Immature natural killer cell (primary cell): ENCODE data around the gene ACAN. TPM values are rescaled to one million over a fixed set of nuclear protein-coding genes. Genes with fewer than 3 reads are reported as not detected.

ENCODE experiments used
- DNase-seq, 3 donors: peaks; one replicate each; pipeline ENCODE4 v3.0.0; 2022; ENCODE audit warnings: mixed read lengths in 1 of 3
- H3K27ac Mint-ChIP-seq, 6 donors: one replicate each; pipeline ENCODE4 v1.8.0; 2020; ENCODE audit warnings: mixed read lengths in 6 of 6, mild to moderate bottlenecking in 5 of 6, inconsistent platforms in 4 of 6, moderate library complexity in 3 of 6
- H3K27me3 Mint-ChIP-seq, 3 donors: one replicate each; pipeline ENCODE4 v1.8.0; 2020 to 2021; ENCODE audit warnings: low read depth in 3 of 3, mild to moderate bottlenecking in 3 of 3, mixed read lengths in 3 of 3, moderate library complexity in 3 of 3, inconsistent platforms in 1 of 3
- H3K36me3 Mint-ChIP-seq, 3 donors: one replicate each; pipeline ENCODE4 v1.8.0; 2020; ENCODE audit warnings: mixed read lengths in 3 of 3, inconsistent platforms in 2 of 3, mild to moderate bottlenecking in 2 of 3
- H3K4me1 Mint-ChIP-seq, 2 donors: one replicate each; pipeline ENCODE4 v1.8.0; 2020; ENCODE audit warnings: inconsistent platforms in 2 of 2, mild to moderate bottlenecking in 2 of 2, mixed read lengths in 2 of 2, moderate library complexity in 1 of 2
- H3K4me3 Mint-ChIP-seq, 5 donors: one replicate each; pipeline ENCODE4 v1.8.0; 2020; ENCODE audit warnings: mild to moderate bottlenecking in 5 of 5, mixed read lengths in 5 of 5, inconsistent platforms in 3 of 5, moderate library complexity in 3 of 5
- H3K9me3 Mint-ChIP-seq, 6 donors: one replicate each; pipeline ENCODE4 v1.8.0; 2020; ENCODE audit warnings: mild to moderate bottlenecking in 6 of 6, mixed read lengths in 6 of 6, inconsistent platforms in 4 of 6, moderate library complexity in 3 of 6
- polyA plus RNA-seq, 3 donors: library from polyadenylated mRNA; unstranded; fragments of 300-500 nt; fragmentation: Illumina TruSeq; gene quantifications; one replicate each; pipeline ENCODE4 v1.2.3, GENCODE V29; 2021

Gene ACAN
- polyA plus RNA-seq, 3 donors from 2014 or later = not detected

GRCh38 chr15:88864861-88865497 is 61.7 kb downstream of the ACAN start:
- H3K9me3 Mint-ChIP-seq = peaks cover 0 to 1% (median 0%) of the 10 kb centered on the region in 6 donors
- H3K27me3 Mint-ChIP-seq = peaks cover 0 to 2% (median 2%) of the 10 kb centered on the region in 3 donors
- H3K4me3 Mint-ChIP-seq = no peak overlapping the region
- H3K4me1 Mint-ChIP-seq = no peaks in the 10 kb centered on the region
- H3K27ac Mint-ChIP-seq = no peak overlapping the region
- no peaks in the 10 kb centered on the region for H3K36me3 Mint-ChIP-seq
- DNase-seq = no peak

- no peak overlapping the region for H3K27ac Mint-ChIP-seq
- H3K27me3 Mint-ChIP-seq = peaks cover 0 to 2% (median 2%) of the 10 kb centered on the region in 3 donors
- no peak overlapping the region for H3K4me3 Mint-ChIP-seq
- DNase-seq = no peak
- H3K4me1 Mint-ChIP-seq = no peaks in the 10 kb centered on the region
- no peaks in the 10 kb centered on the region for H3K36me3 Mint-ChIP-seq
- peaks cover 0 to 1% (median 0%) of the 10 kb centered on the region in 6 donors for H3K9me3 Mint-ChIP-seq
These were observed 62.4 kb downstream of the ACAN start for GRCh38 chr15:88865498-88866099.

- H3K27ac Mint-ChIP-seq = no peak overlapping the region
- no peak overlapping the region for H3K4me3 Mint-ChIP-seq
- no peaks in the 10 kb centered on the region for H3K36me3 Mint-ChIP-seq
- no peak for DNase-seq
- H3K27me3 Mint-ChIP-seq = peaks cover 0 to 2% (median 2%) of the 10 kb centered on the region in 3 donors
- peaks cover 0 to 1% (median 0%) of the 10 kb centered on the region in 6 donors for H3K9me3 Mint-ChIP-seq
- H3K4me1 Mint-ChIP-seq = no peaks in the 10 kb centered on the region
These were observed 63.2 kb downstream of the ACAN start for GRCh38 chr15:88866295-88866881.

GRCh38 chr15:88871313-88871712 is 68.1 kb downstream of the ACAN start:
- H3K9me3 Mint-ChIP-seq = no peaks in the 10 kb centered on the region

GRCh38 chr15:88872106-88872505 is 68.9 kb downstream of the ACAN start:
- Mint-ChIP-seq H3K9me3 (no peaks in the 10 kb centered on the region), H3K4me3 (no peak overlapping the region), H3K36me3 (no peaks in the 10 kb centered on the region), H3K27me3 (peaks cover 1 to 12% (median 2%) of the 10 kb centered on the region in 3 donors), H3K27ac (no peak overlapping the region), H3K4me1 (no peaks in the 10 kb centered on the region)
- no peak for DNase-seq

More at GRCh38 chr15:88871313-88871712, 68.1 kb downstream of the ACAN start:
- Mint-ChIP-seq H3K27ac (no peak overlapping the region), H3K27me3 (peaks cover 1 to 14% (median 2%) of the 10 kb centered on the region in 3 donors), H3K4me1 (no peaks in the 10 kb centered on the region), H3K4me3 (no peak overlapping the region), H3K36me3 (no peaks in the 10 kb centered on the region)
- no peak for DNase-seq

GRCh38 chr15:88872706-88873105 is 69.5 kb downstream of the ACAN start:
- peaks cover 1 to 12% (median 2%) of the 10 kb centered on the region in 3 donors for H3K27me3 Mint-ChIP-seq
- no peak overlapping the region for H3K4me3 Mint-ChIP-seq
- no peak for DNase-seq
- H3K36me3 Mint-ChIP-seq = no peaks in the 10 kb centered on the region
- no peaks in the 10 kb centered on the region for H3K9me3 Mint-ChIP-seq
- H3K4me1 Mint-ChIP-seq = no peaks in the 10 kb centered on the region
- no peak overlapping the region for H3K27ac Mint-ChIP-seq

- DNase-seq = no peak
- no peak overlapping the region for H3K27ac Mint-ChIP-seq
- peaks cover under 1 to 12% (median 1%) of the 10 kb centered on the region in 3 donors for H3K27me3 Mint-ChIP-seq
- H3K4me1 Mint-ChIP-seq = no peaks in the 10 kb centered on the region
- H3K36me3 Mint-ChIP-seq = no peaks in the 10 kb centered on the region
- H3K4me3 Mint-ChIP-seq = no peak overlapping the region
- no peaks in the 10 kb centered on the region for H3K9me3 Mint-ChIP-seq
These were observed 70.5 kb downstream of the ACAN start for GRCh38 chr15:88873786-88874185.

- Mint-ChIP-seq H3K27ac (no peak overlapping the region), H3K4me3 (no peak overlapping the region), H3K9me3 (no peaks in the 10 kb centered on the region), H3K27me3 (peaks cover 0 to 13% (median 3%) of the 10 kb centered on the region in 3 donors), H3K4me1 (no peaks in the 10 kb centered on the region), H3K36me3 (no peaks in the 10 kb centered on the region)
- no peak for DNase-seq
These were observed 71.0 kb downstream of the ACAN start for GRCh38 chr15:88874275-88874674.

- no peak overlapping the region for H3K4me3 Mint-ChIP-seq
These were observed 71.4 kb downstream of the ACAN start for GRCh38 chr15:88874684-88875083.

GRCh38 chr15:88876573-88876972 is 73.3 kb downstream of the ACAN start:
- no peak overlapping the region for H3K27ac Mint-ChIP-seq
- H3K36me3 Mint-ChIP-seq = no peaks in the 10 kb centered on the region
- peaks cover 0 to 14% (median 3%) of the 10 kb centered on the region in 3 donors for H3K27me3 Mint-ChIP-seq
- no peak overlapping the region for H3K4me3 Mint-ChIP-seq
- H3K4me1 Mint-ChIP-seq = no peaks in the 10 kb centered on the region
- H3K9me3 Mint-ChIP-seq = no peaks in the 10 kb centered on the region
- no peak for DNase-seq

More at GRCh38 chr15:88874684-88875083, 71.4 kb downstream of the ACAN start:
- no peaks in the 10 kb centered on the region for H3K36me3 Mint-ChIP-seq
- DNase-seq = no peak
- peaks cover 0 to 14% (median 3%) of the 10 kb centered on the region in 3 donors for H3K27me3 Mint-ChIP-seq
- H3K4me1 Mint-ChIP-seq = no peaks in the 10 kb centered on the region
- H3K27ac Mint-ChIP-seq = no peak overlapping the region
- no peaks in the 10 kb centered on the region for H3K9me3 Mint-ChIP-seq

GRCh38 chr15:88877415-88877814 is 74.2 kb downstream of the ACAN start:
- H3K27me3 Mint-ChIP-seq = peaks cover 0 to 14% (median 2%) of the 10 kb centered on the region in 3 donors
- H3K4me1 Mint-ChIP-seq = no peaks in the 10 kb centered on the region
- no peak overlapping the region for H3K4me3 Mint-ChIP-seq
- H3K27ac Mint-ChIP-seq = no peak overlapping the region
- H3K36me3 Mint-ChIP-seq = no peaks in the 10 kb centered on the region
- no peak for DNase-seq
- H3K9me3 Mint-ChIP-seq = no peaks in the 10 kb centered on the region

- Mint-ChIP-seq H3K4me1 (no peaks in the 10 kb centered on the region), H3K27me3 (peaks cover 0 to 10% (median 2%) of the 10 kb centered on the region in 3 donors), H3K36me3 (no peaks in the 10 kb centered on the region)
These were observed 74.7 kb downstream of the ACAN start for GRCh38 chr15:88877906-88878305.

GRCh38 chr15:88878720-88879184 is 75.5 kb downstream of the ACAN start:
- H3K9me3 Mint-ChIP-seq = no peaks in the 10 kb centered on the region
- H3K4me1 Mint-ChIP-seq = no peaks in the 10 kb centered on the region
- H3K4me3 Mint-ChIP-seq = no peak overlapping the region
- no peak overlapping the region for H3K27ac Mint-ChIP-seq
- peaks cover 0 to 7% (median 2%) of the 10 kb centered on the region in 3 donors for H3K27me3 Mint-ChIP-seq
- DNase-seq = no peak
- no peaks in the 10 kb centered on the region for H3K36me3 Mint-ChIP-seq

More at GRCh38 chr15:88877906-88878305, 74.7 kb downstream of the ACAN start:
- Mint-ChIP-seq H3K27ac (no peak overlapping the region), H3K9me3 (no peaks in the 10 kb centered on the region), H3K4me3 (no peak overlapping the region)
- no peak for DNase-seq
